Tibial nerve (tissue), 3 donors: ENCODE data around the gene SORCS2.

ENCODE experiments used
- CTCF ChIP-seq, 5 experiments: fragments of 200-600 bp in 3 of 5; fragments of 450-650 bp in 2 of 5; sonication (generic) in 3 of 5; IDR thresholded peaks; one replicate each; pipeline ENCODE4 v1.5.1; 2016 to 2019; ENCODE audit warnings: antibody characterized with exemption in 5 of 5, mild to moderate bottlenecking in 3 of 5, moderate library complexity in 2 of 5
- POLR2A ChIP-seq, 2 donors: fragments of 450-650 bp; IDR thresholded peaks; one replicate each; pipeline ENCODE4 v1.6.1; 2017; ENCODE audit warnings: antibody characterized with exemption in 2 of 2, mild to moderate bottlenecking in 2 of 2, moderate library complexity in 2 of 2

GRCh38 chr4:7466904-7467303, 274.6 kb downstream of the SORCS2 start:
- TF ChIP-seq CTCF (IDR thresholded peaks at IDR 0.05) (no peak), POLR2A (IDR thresholded peaks at IDR 0.05) (no peak)
